K562 (cell line): Measurements from ENCODE around the gene PLEKHA5. TPM values are rescaled to one million over a fixed set of nuclear protein-coding genes. Genes with fewer than 3 reads are reported as not detected.

ENCODE experiments used
- ATAC-seq: fragments of 200-7000 bp; cut with Tn5 transposase; 3 replicates; pipeline ENCODE4 v1.9.1; 2020; ENCODE audit warnings: moderate library complexity
- BruUV-seq: library from RNA; stranded (reverse); fragments of 400-500 nt; replicated peaks from 2 replicates; lab custom pipeline; 2021; lab: Mats Ljungman, UMichigan
- CTCF ChIA-PET: fragments of 300-600 bp; formaldehyde crosslinking; extraction: SDS; loops from one replicate; lab custom pipeline; 2021; ENCODE audit warnings: low intra/inter-chr PET ratio; lab: Yijun Ruan, JAX
- POLR2A ChIA-PET: fragments of 300-600, 350-650 bp; sonication (Branson Sonifier 250); formaldehyde crosslinking; extraction: SDS; loops from one replicate; lab custom pipeline; 2021; ENCODE audit warnings: antibody characterized with exemption, inconsistent platforms; lab: Yijun Ruan, JAX
- DNase-seq, 4 experiments: peaks; one replicate each; pipeline versions ENCODE4 v3.0.0 to v3.0.0-alpha.2; 2011 to 2018; ENCODE audit warnings: low spot score in 3 of 4, mixed read lengths in 3 of 4; ENCODE audit errors: extremely low read depth in 1 of 4
- FAIRE-seq: peaks from 2 replicates; lab custom pipeline; 2011; peaks lifted over from hg19 to GRCh38; lab: Jason Lieb, UNC
- H2AFZ ChIP-seq: 2 replicates; pipeline ENCODE4 v1.6.0; 2011; ENCODE audit warnings: low read depth, low read length, control low read depth, inconsistent platforms
- H3K27ac ChIP-seq: fragments of 200-600 bp; 3 replicates; pipeline ENCODE4 v1.8.0; 2011; ENCODE audit warnings: low read depth, mild to moderate bottlenecking, control low read depth, inconsistent platforms, low read length, moderate library complexity, mixed read lengths; ENCODE audit errors: extremely low read depth
- H3K27me3 ChIP-seq, 2 experiments: fragments of 300-600 bp in 1 of 2; 2 replicates in 1 of 2; 3 replicates in 1 of 2; pipeline versions ENCODE4 v1.6.0 to v1.8.0; 2011; ENCODE audit warnings: inconsistent platforms in 2 of 2, low read length in 2 of 2, mild to moderate bottlenecking in 1 of 2, mixed read lengths in 1 of 2, moderate library complexity in 1 of 2; ENCODE audit not compliant: control insufficient read depth in 2 of 2, insufficient read depth in 2 of 2
- H3K36me3 ChIP-seq: fragments of 300-600 bp; 3 replicates; pipeline ENCODE4 v1.8.0; 2011; ENCODE audit warnings: mild to moderate bottlenecking, low read length, inconsistent platforms; ENCODE audit not compliant: control insufficient read depth, insufficient read depth
- H3K4me1 ChIP-seq, 2 experiments: fragments of 200-600 bp in 1 of 2; replicated peaks in 1 of 2; 2 replicates in 1 of 2; 3 replicates in 1 of 2; pipeline versions ENCODE4 v1.5.1 to v1.8.0; 2011; ENCODE audit warnings: inconsistent platforms in 2 of 2, low read length in 2 of 2, mild to moderate bottlenecking in 1 of 2, mixed read lengths in 1 of 2, moderate library complexity in 1 of 2; ENCODE audit not compliant: control insufficient read depth in 2 of 2, insufficient read depth in 2 of 2
- H3K4me2 ChIP-seq: 2 replicates; pipeline ENCODE4 v1.6.1; 2011; ENCODE audit warnings: low read length, control low read depth, inconsistent platforms, mixed read lengths; ENCODE audit not compliant: insufficient read depth
- H3K4me3 ChIP-seq: fragments of 200-600 bp; sonication (generic), shearing (Covaris generic); 2 replicates; pipeline ENCODE4 v1.5.1; 2016; ENCODE audit warnings: control low read depth, inconsistent platforms
- H3K79me2 ChIP-seq: fragments of 200-600 bp; 3 replicates; pipeline ENCODE4 v1.8.0; 2011; ENCODE audit warnings: low read length, inconsistent platforms; ENCODE audit not compliant: control insufficient read depth, insufficient read depth
- H3K9ac ChIP-seq, 2 experiments: 2 replicates each; pipeline versions ENCODE4 v1.6.0 to v1.6.1; 2011; ENCODE audit warnings: low read depth in 2 of 2, low read length in 2 of 2, control low read depth in 1 of 2, inconsistent platforms in 1 of 2, mild to moderate bottlenecking in 1 of 2, mixed read lengths in 1 of 2; ENCODE audit not compliant: insufficient read depth in 1 of 2
- H3K9me1 ChIP-seq: one replicate; pipeline ENCODE4 v1.6.0; 2011; ENCODE audit warnings: inconsistent platforms, mild to moderate bottlenecking, low read length, moderate library complexity; ENCODE audit not compliant: control insufficient read depth, insufficient read depth
- H3K9me3 ChIP-seq: replicated peaks from 2 replicates; pipeline ENCODE4 v1.5.1; 2011; ENCODE audit warnings: low read depth, low read length, inconsistent platforms; ENCODE audit not compliant: control insufficient read depth, insufficient read depth
- H4K20me1 ChIP-seq: replicated peaks from 2 replicates; pipeline ENCODE4 v1.6.1; 2011; ENCODE audit warnings: low read length, inconsistent platforms, mixed read lengths; ENCODE audit not compliant: control insufficient read depth, insufficient read depth
- HMG20A ChIP-seq: fragments of 450-650 bp; formaldehyde crosslinking; conservative IDR thresholded peaks from 2 replicates; pipeline ENCODE4 v1.4.0; 2020; ENCODE audit warnings: mild to moderate bottlenecking, mixed read lengths
- HMGXB4 ChIP-seq: sonication (generic); formaldehyde crosslinking; IDR thresholded peaks from 2 replicates; pipeline ENCODE4 v1.8.1; 2023; ENCODE audit warnings: mild to moderate bottlenecking, missing genetic modification reagents
- NCOA6 ChIP-seq: fragments of 450-650 bp; IDR thresholded peaks from 2 replicates; pipeline ENCODE4 v1.6.1; 2017; ENCODE audit warnings: mild to moderate bottlenecking
- XRCC5 ChIP-seq: fragments of 200-400 bp; formaldehyde crosslinking; IDR thresholded peaks from 2 replicates; pipeline ENCODE4 v1.6.1; 2017; ENCODE audit warnings: low read depth, mild to moderate bottlenecking, low read length
- ZBTB1 ChIP-seq: sonication (generic); formaldehyde crosslinking; IDR thresholded peaks from 2 replicates; pipeline ENCODE4 v1.8.1; 2023; ENCODE audit warnings: missing genetic modification reagents, low read depth, mild to moderate bottlenecking, borderline replicate concordance
- ZFP30 ChIP-seq: fragments of 250-450 bp; sonication (Bioruptor Pico); IDR thresholded peaks from 2 replicates; pipeline ENCODE4 v1.8.0; 2022; ENCODE audit warnings: moderate library complexity, mild to moderate bottlenecking, inconsistent platforms, borderline replicate concordance
- ZNF253 ChIP-seq: fragments of 250-450 bp; sonication (Bioruptor Pico); conservative IDR thresholded peaks from 2 replicates; pipeline ENCODE4 v1.6.1; 2021; ENCODE audit warnings: mild to moderate bottlenecking
- ZNF583 ChIP-seq: fragments of 250-450 bp; sonication (Bioruptor Pico); IDR thresholded peaks from 2 replicates; pipeline ENCODE4 v1.4.0; 2020
- ZNF830 ChIP-seq: fragments of 250-450 bp; sonication (Bioruptor Pico); IDR thresholded peaks from 2 replicates; pipeline ENCODE4 v1.5.0; 2021; ENCODE audit warnings: mild to moderate bottlenecking
- WGBS: fragments of 100-300 bp; shearing (Covaris generic); methylation state at CpG from one replicate; pipeline ENCODE4 v1.1.6; 2016; ENCODE audit warnings: low coverage, mixed read lengths; ENCODE audit not compliant: insufficient coverage; ENCODE audit errors: missing lambda C conversion rate; 5-methylcytosine and 5-hydroxymethylcytosine counted together
- in situ Hi-C: fragments of 300-500 bp; cut with MboI; formaldehyde crosslinking; loops from 4 replicates; pipeline ENCODE4 v1.15.0; 2018; ENCODE audit warnings: inconsistent platforms, mixed read lengths
- intact Hi-C: fragments of 100-400 bp; cut with micrococcal nuclease; formaldehyde crosslinking; loops from 2 replicates; pipeline ENCODE4 v1.14.2; 2022
- polyA plus RNA-seq, 8 experiments: library from polyadenylated mRNA; depleted of rRNA in 4 of 8; stranded (reverse) in 5 of 8; unstranded in 3 of 8; fragments of >200 nt; fragmentation: Nextera tagmentation in 2 of 8; fragmentation: Illumina TruSeq in 1 of 8; extraction: Ambion mirVana in 2 of 8; extraction: Trizol in 1 of 8; gene quantifications; 2 replicates each; pipeline versions ENCODE4 v1.2.1 to v1.2.3, GENCODE V29; 2011 to 2014; ENCODE audit warnings: inconsistent platforms in 1 of 8, missing spikeins in 1 of 8
- total RNA-seq, 7 experiments: library from RNA; depleted of rRNA in 6 of 7; stranded (reverse); fragments of >200 nt in 6 of 7; fragmentation: Illumina TruSeq in 2 of 7; extraction: Trizol in 2 of 7; gene quantifications; 2 replicates each; pipeline versions ENCODE4 v1.2.1 to v1.2.3, GENCODE V29; 2011 to 2021; ENCODE audit warnings: low replicate concordance in 1 of 7

PLEKHA5 gene
- total and polyA plus RNA-seq, 9 of the 15 experiments (the other 6 are each of a cell fraction or from before 2014, with no cell fraction given): 7.2 to 26.2 (median 17.4) TPM

GRCh38 chr12:19302100-19302640 lies 172.6 kb downstream of the PLEKHA5 start:
- 99% methylated on average over 5 of the region's 5 CpGs for WGBS
- no peak overlapping the region for H3K27ac ChIP-seq
- in situ Hi-C loops (no loop called here), intact Hi-C loops (no loop called here)
- no peak overlapping the region for H2AFZ ChIP-seq
- peaks cover 7% of the 10 kb centered on the region; the same call in 1 of the 3 replicates for H3K36me3 ChIP-seq
- no peaks in the 10 kb centered on the region for H3K27me3 ChIP-seq
- CTCF ChIA-PET: no interaction called here
- H3K4me2 ChIP-seq: no peak overlapping the region
- H3K9ac ChIP-seq: no peak overlapping the region
- no peak for DNase-seq
- no peaks in the 10 kb centered on the region for H4K20me1 ChIP-seq
- no peaks in the 10 kb centered on the region for H3K9me1 ChIP-seq
- no peak for FAIRE-seq
- no TSS peak for BruUV-seq
- H3K9me3 ChIP-seq: no peaks in the 10 kb centered on the region
- no peak overlapping the region for H3K4me3 ChIP-seq
- POLR2A ChIA-PET: interaction anchor here (0.6 kb wide), 1 partner anchor 205 kb away, joined by 3 read pairs; no protein-coding TSS in a partner anchor
- H3K79me2 ChIP-seq: no peaks in the 10 kb centered on the region
- TF ChIP-seq ZFP30 (CRISPR knock-in tag) (no peak), NCOA6 (no peak), ZNF583 (CRISPR knock-in tag) (no peak), HMG20A (CRISPR knock-in tag) (no peak), ZNF253 (CRISPR knock-in tag) (no peak), XRCC5 (no peak), ZBTB1 (CRISPR knock-in tag) (no peak), ZNF830 (CRISPR knock-in tag) (no peak), HMGXB4 (CRISPR knock-in tag) (no peak)
- TF ChIP-seq, all 486 proteins: peak for 0
- no peaks in the 10 kb centered on the region for H3K4me1 ChIP-seq
- no peak for ATAC-seq
